Liver (tissue), 9 donors: ENCODE results near the gene KPNB1. TPM values are rescaled to one million over a fixed set of nuclear protein-coding genes. Genes with fewer than 3 reads are reported as not detected.

ENCODE experiments used
- DNase-seq: peaks from one replicate; pipeline ENCODE4 v3.0.0-alpha.2; 2017; ENCODE audit warnings: low spot score
- H3K27ac ChIP-seq, 2 donors: one replicate each; pipeline ENCODE4 v1.7.0; 2013; ENCODE audit warnings: inconsistent platforms in 2 of 2, low read length in 2 of 2, control low read depth in 1 of 2, low read depth in 1 of 2, mild to moderate bottlenecking in 1 of 2
- H3K27me3 ChIP-seq, 4 donors: one replicate each; pipeline versions ENCODE4 v1.6.1 to v1.7.0; 2013; ENCODE audit warnings: low read length in 3 of 4, inconsistent platforms in 1 of 4, mild to moderate bottlenecking in 1 of 4, moderate library complexity in 1 of 4; ENCODE audit not compliant: control insufficient read depth in 4 of 4, insufficient read depth in 4 of 4
- H3K36me3 ChIP-seq, 4 donors: one replicate each; pipeline versions ENCODE4 v1.6.1 to v1.7.0; 2013; ENCODE audit warnings: low read length in 3 of 4, mild to moderate bottlenecking in 3 of 4, low read depth in 1 of 4, moderate library complexity in 1 of 4; ENCODE audit not compliant: control insufficient read depth in 4 of 4, insufficient read depth in 3 of 4
- H3K4me1 ChIP-seq, 4 donors: one replicate each; pipeline versions ENCODE4 v1.6.1 to v1.7.0; 2013; ENCODE audit warnings: low read length in 3 of 4, mild to moderate bottlenecking in 3 of 4, moderate library complexity in 1 of 4; ENCODE audit not compliant: control insufficient read depth in 4 of 4, insufficient read depth in 4 of 4
- H3K4me3 ChIP-seq, 3 donors: one replicate each; pipeline versions ENCODE4 v1.6.1 to v1.7.0; 2013; ENCODE audit warnings: low read length in 3 of 3, control low read depth in 1 of 3, low read depth in 1 of 3, mild to moderate bottlenecking in 1 of 3
- H3K9ac ChIP-seq, 2 donors: one replicate each; pipeline ENCODE4 v1.7.0; 2013; ENCODE audit warnings: low read length in 2 of 2, mild to moderate bottlenecking in 2 of 2, moderate library complexity in 2 of 2, control low read depth in 1 of 2, low read depth in 1 of 2
- H3K9me3 ChIP-seq, 4 donors: one replicate each; pipeline versions ENCODE4 v1.6.1 to v1.7.0; 2013; ENCODE audit warnings: low read length in 3 of 4; ENCODE audit not compliant: control insufficient read depth in 4 of 4
- EGR1 ChIP-seq, 2 donors: IDR thresholded peaks; 2 replicates each; pipeline ENCODE4 v1.6.1; 2016 to 2018; ENCODE audit warnings: antibody characterized with exemption in 2 of 2, low read depth in 2 of 2
- FOXA2 ChIP-seq: IDR thresholded peaks from 2 replicates; pipeline ENCODE4 v1.6.1; 2016; ENCODE audit warnings: antibody characterized with exemption
- GABPA ChIP-seq, 2 donors: IDR thresholded peaks in 1 of 2; conservative IDR thresholded peaks in 1 of 2; 2 replicates each; pipeline ENCODE4 v1.6.1; 2016; ENCODE audit warnings: antibody characterized with exemption in 2 of 2, mild to moderate bottlenecking in 1 of 2, moderate library complexity in 1 of 2
- HNF4A ChIP-seq, 2 donors: conservative IDR thresholded peaks; 2 replicates each; pipeline ENCODE4 v1.6.1; 2016; ENCODE audit warnings: antibody characterized with exemption in 2 of 2, mild to moderate bottlenecking in 2 of 2
- HNF4G ChIP-seq: IDR thresholded peaks from 2 replicates; pipeline ENCODE4 v1.6.1; 2016; ENCODE audit warnings: antibody characterized with exemption
- JUND ChIP-seq, 2 donors: IDR thresholded peaks; 2 replicates each; pipeline ENCODE4 v1.6.1; 2016; ENCODE audit warnings: antibody characterized with exemption in 2 of 2
- NR2F2 ChIP-seq: IDR thresholded peaks from 2 replicates; pipeline ENCODE4 v1.6.1; 2016; ENCODE audit warnings: antibody characterized with exemption
- RAD21 ChIP-seq, 2 donors: IDR thresholded peaks; 2 replicates each; pipeline ENCODE4 v1.6.1; 2016; ENCODE audit warnings: antibody characterized with exemption in 2 of 2, mild to moderate bottlenecking in 2 of 2
- RXRA ChIP-seq, 2 donors: IDR thresholded peaks; 2 replicates each; pipeline ENCODE4 v1.6.1; 2017 to 2018; ENCODE audit warnings: antibody characterized with exemption in 2 of 2, mild to moderate bottlenecking in 1 of 2
- SP1 ChIP-seq: IDR thresholded peaks from 2 replicates; pipeline ENCODE4 v1.6.1; 2018; ENCODE audit warnings: antibody characterized with exemption, mild to moderate bottlenecking
- TAF1 ChIP-seq: conservative IDR thresholded peaks from 2 replicates; pipeline ENCODE4 v1.6.1; 2016; ENCODE audit warnings: antibody characterized with exemption, mild to moderate bottlenecking
- WGBS: extraction: QIAGEN DNeasy Blood & Tissue Kit; methylation state at CpG from one replicate; pipeline ENCODE4 v1.1.7; 2013; 5-methylcytosine and 5-hydroxymethylcytosine counted together
- polyA plus RNA-seq, 2 donors: library from polyadenylated mRNA; stranded (reverse) in 1 of 2; unstranded in 1 of 2; fragments of 200-250 nt in 1 of 2; fragments of >200 nt in 1 of 2; fragmentation: Nextera tagmentation in 1 of 2; extraction: Ambion mirVana in 1 of 2; gene quantifications; one replicate each; pipeline versions ENCODE4 v1.2.1 to v1.2.3, GENCODE V29; 2013 to 2015
- total RNA-seq, 2 donors: library from RNA; depleted of rRNA; stranded (reverse); fragments of >200 nt; gene quantifications; one replicate each; pipeline ENCODE4 v1.2.3, GENCODE V29; 2014
- TF ChIP-seq, protein P1 (sequence below): IDR thresholded peaks from 2 replicates; pipeline ENCODE4 v1.6.1; 2016; ENCODE audit warnings: antibody characterized with exemption
- TF ChIP-seq, protein P2 (sequence below): IDR thresholded peaks from 2 replicates; pipeline ENCODE4 v1.6.1; 2016; ENCODE audit warnings: antibody characterized with exemption
- donor health status: healthy.
- donor health status: healthy.
- donor health status: healthy.
- donor health status: healthy.
- donor health status: healthy.

Gene KPNB1
- total and polyA plus RNA-seq, 4 donors, result 27.6 to 114 (median 75.0) TPM

DNA sequence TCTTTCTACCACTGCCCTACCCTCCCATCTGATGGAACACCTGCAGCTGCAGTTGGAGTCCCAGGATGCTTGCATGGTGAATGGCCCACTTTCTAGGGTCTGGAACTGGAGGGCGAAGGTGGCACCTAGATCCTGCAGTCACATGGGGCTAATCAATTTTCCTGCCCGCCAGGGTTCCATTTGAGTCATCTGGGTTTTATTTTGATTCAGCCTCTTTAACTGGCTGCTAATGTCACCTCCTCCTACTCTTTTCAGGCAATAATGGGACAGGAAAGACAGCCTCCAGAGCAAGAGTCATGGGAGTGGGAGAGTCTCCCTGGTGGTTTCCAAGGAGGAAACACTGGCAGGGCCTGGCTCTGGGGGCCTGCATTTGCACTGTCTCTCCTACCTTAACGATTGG, 40.4 kb downstream of the KPNB1 start (continued):
- TF ChIP-seq JUND (IDR thresholded peaks at IDR 0.05) (no peak), RAD21 (IDR thresholded peaks at IDR 0.05) (no peak), SP1 (no peak)
- TF ChIP-seq, protein P1, sequence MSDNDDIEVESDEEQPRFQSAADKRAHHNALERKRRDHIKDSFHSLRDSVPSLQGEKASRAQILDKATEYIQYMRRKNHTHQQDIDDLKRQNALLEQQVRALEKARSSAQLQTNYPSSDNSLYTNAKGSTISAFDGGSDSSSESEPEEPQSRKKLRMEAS, result no peak

DNA sequence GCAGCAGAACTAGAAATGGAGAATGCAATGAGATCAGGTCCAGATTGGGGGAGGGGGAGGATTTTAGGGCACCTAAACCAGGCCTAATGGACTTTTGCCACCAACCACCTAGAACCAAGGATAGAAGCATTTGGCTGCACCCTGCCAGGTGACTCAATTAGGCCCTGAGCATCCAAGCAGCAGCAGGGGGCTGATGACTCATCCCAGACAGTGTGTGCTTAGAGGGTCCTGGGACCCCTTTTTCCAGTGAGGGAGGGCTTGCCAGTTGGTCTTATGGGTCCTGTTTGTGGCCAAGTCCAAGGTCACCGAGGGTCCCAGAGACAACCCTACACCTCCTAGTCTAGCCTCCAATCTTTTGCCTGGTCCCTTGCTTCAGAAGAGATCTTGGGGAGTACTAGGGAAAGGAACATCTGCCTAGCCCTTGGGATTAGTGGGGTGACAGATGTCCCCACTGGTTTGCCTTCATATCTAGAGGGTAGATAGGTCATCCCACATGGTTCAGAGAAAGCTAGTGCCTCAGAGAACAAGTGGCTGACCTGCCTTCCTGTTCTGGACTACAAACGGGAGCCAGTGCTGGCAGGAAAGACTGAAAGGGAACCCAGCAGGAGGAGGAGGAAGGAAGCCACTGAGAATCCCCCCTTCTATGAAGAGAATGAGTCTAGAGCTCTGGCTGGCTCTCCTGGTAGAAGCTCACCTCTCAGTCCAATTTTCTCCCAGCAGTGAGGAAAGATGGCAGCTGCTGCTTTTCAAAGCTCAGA, 42.6 kb downstream of the KPNB1 start:
- TF ChIP-seq HNF4G (no peak), SP1 (no peak), EGR1 (IDR thresholded peaks at IDR 0.05; ENCODE audit: low read depth in 2 of 2) (no peak), TAF1 (no peak), GABPA (IDR thresholded peaks at IDR 0.05 in 1 of 2, conservative IDR thresholded peaks at IDR 0.05 in 1 of 2) (no peak), FOXA2 (no peak), NR2F2 (no peak)
- TF ChIP-seq, protein P2, sequence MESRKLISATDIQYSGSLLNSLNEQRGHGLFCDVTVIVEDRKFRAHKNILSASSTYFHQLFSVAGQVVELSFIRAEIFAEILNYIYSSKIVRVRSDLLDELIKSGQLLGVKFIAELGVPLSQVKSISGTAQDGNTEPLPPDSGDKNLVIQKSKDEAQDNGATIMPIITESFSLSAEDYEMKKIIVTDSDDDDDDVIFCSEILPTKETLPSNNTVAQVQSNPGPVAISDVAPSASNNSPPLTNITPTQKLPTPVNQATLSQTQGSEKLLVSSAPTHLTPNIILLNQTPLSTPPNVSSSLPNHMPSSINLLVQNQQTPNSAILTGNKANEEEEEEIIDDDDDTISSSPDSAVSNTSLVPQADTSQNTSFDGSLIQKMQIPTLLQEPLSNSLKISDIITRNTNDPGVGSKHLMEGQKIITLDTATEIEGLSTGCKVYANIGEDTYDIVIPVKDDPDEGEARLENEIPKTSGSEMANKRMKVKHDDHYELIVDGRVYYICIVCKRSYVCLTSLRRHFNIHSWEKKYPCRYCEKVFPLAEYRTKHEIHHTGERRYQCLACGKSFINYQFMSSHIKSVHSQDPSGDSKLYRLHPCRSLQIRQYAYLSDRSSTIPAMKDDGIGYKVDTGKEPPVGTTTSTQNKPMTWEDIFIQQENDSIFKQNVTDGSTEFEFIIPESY, result no peak
- 74% methylated on average over 2 of the region's 2 CpGs for WGBS
- no peak for DNase-seq
- H3K4me1 ChIP-seq, result peaks cover 2 to 21% (median 11%) of the 10 kb centered on the region in 4 donors
- no peak overlapping the region for H3K27ac ChIP-seq
- no peak overlapping the region for H3K4me3 ChIP-seq
- H3K36me3 ChIP-seq, result no peaks in the 10 kb centered on the region
- no peaks in the 10 kb centered on the region for H3K27me3 ChIP-seq
- H3K9ac ChIP-seq, result no peak overlapping the region
- no peaks in the 10 kb centered on the region for H3K9me3 ChIP-seq

DNA sequence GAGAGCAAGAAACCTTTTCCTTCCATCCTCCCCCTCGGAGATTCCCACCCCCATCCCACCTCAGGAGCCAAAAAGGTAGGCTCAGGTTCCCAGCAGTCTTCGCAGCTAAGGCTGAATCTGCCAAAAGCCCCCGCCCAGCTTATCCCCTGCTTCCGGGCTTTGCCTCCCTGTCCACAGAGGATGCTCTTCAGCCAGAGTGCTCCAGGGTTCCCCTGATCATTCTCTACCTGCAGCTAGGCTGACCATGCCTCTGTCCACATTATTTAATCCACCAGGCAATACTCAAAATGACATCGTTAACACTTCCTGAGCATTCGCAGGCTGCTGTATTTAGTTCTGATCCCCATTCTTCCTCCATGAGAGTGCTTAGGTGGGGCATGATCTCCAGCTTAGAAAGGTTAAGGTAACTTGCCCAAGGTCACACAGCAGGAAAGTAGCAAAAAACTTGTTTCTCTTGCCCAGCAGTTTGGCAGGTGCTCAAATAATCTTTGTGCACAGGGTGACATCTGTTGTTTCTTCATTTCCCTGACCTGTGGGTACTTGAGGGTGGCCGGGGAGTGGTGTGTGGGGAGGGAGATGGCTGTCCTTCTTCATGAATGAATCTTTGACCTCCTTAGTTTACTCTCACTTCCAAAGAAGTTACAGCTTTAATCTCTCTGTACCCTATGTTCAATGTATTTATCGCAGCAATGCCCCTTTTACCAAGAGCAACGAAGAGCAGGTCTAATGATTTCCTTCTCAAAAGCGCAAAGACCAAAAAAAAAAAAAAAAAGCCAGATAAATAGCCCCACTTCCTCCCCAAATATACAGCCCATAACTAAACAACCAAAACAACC, 43.4 kb downstream of the KPNB1 start:
- H3K9ac ChIP-seq, result peak overlapping the region in 1 of 2 donors; percentile 23
- peaks cover 2 to 21% (median 11%) of the 10 kb centered on the region in 4 donors for H3K4me1 ChIP-seq
- TF ChIP-seq HNF4A (conservative IDR thresholded peaks at IDR 0.05), result peak in 1 of 2 donors; percentile 20
- peak in 1 of 2 donors; percentile 4 for TF ChIP-seq RXRA (IDR thresholded peaks at IDR 0.05)
- TF ChIP-seq NR2F2, result no peak
- 30% methylated on average over 10 of the region's 10 CpGs for WGBS
- no peaks in the 10 kb centered on the region for H3K9me3 ChIP-seq
- no peaks in the 10 kb centered on the region for H3K27me3 ChIP-seq
- DNase-seq, result no peak
- no peak overlapping the region for H3K27ac ChIP-seq
- peak overlapping the region in 2 of 3 donors; percentile 38 to 79 for H3K4me3 ChIP-seq
- no peaks in the 10 kb centered on the region for H3K36me3 ChIP-seq
